ENCODE data around the gene SLC4A11.

DNA sequence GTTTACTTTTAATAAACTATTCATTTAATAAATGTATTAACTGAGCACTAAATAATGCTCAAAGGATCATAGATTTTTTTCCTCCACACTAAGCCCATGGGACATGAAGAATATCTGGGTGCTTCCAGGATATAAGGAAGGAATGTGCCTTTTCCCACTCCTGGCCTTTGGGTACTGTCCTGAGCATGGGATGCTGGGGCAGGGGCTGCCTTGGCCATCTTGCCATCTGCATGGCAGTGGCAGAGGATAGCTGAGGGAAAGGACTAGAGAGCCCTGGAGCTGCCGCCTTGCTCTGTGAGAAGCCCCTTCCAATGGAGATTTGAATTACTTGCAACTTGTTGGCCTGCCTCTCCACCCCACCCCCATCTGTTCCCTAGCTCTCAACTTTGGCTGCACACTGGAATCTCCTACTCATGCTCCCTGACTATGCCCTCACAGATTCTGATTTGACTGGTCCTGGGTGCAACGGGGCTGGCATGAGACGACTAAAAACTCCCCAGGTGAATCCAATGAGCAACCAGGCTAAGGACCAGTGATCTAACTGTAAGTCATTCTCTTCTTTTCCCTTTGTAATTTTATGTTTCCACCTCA, 50.1 kb downstream of the SLC4A11 start:
- no peak for TF ChIP-seq CTCF (IDR thresholded peaks at IDR 0.05)
- TF ChIP-seq POLR2A (IDR thresholded peaks at IDR 0.05): no peak
